ENCODE measurements around the gene NSUN5. TPM values are rescaled to one million over a fixed set of nuclear protein-coding genes. Genes with fewer than 3 reads are reported as not detected.
"Not testable (repeated sequence)": the region's sequence is repeated elsewhere in the genome, so short reads cannot be mapped to it uniquely, and the experiment has no call there.

NSUN5 gene
- total RNA-seq, 1 donor from 2014 or later = 22.4 TPM

- H3K27me3 ChIP-seq; H3K27ac ChIP-seq; H3K9me3 ChIP-seq; H3K4me1 ChIP-seq; DNase-seq; H3K4me3 ChIP-seq; intact Hi-C loops (cut with DNase I); H3K36me3 ChIP-seq: not testable (repeated sequence)
- ATAC-seq = peak; percentile 14
Observed at GRCh38 chr7:73277210-73277609, 31.4 kb downstream of the NSUN5 start.

- intact Hi-C loops (cut with DNase I); H3K36me3 ChIP-seq; ATAC-seq; H3K9me3 ChIP-seq; H3K4me1 ChIP-seq; H3K27ac ChIP-seq; H3K4me3 ChIP-seq; DNase-seq; H3K27me3 ChIP-seq: not testable (repeated sequence)
Observed at GRCh38 chr7:73267813-73268212, 40.8 kb downstream of the NSUN5 start.

- H3K9me3 ChIP-seq; DNase-seq; H3K36me3 ChIP-seq; H3K27me3 ChIP-seq; intact Hi-C loops (cut with DNase I); H3K4me1 ChIP-seq; H3K4me3 ChIP-seq; H3K27ac ChIP-seq: not testable (repeated sequence)
- peak; percentile 78 for ATAC-seq
Observed at GRCh38 chr7:73266719-73267368, 41.8 kb downstream of the NSUN5 start.

- H3K27me3 ChIP-seq; DNase-seq; H3K4me1 ChIP-seq; H3K36me3 ChIP-seq; H3K27ac ChIP-seq; H3K4me3 ChIP-seq; H3K9me3 ChIP-seq; intact Hi-C loops (cut with DNase I): not testable (repeated sequence)
- ATAC-seq = peak; percentile 70
Observed at GRCh38 chr7:73262416-73262815, 46.2 kb downstream of the NSUN5 start.

Other genes with a start within 250 kb of the NSUN5 start
- gene SPDYE9, start 222.8 kb downstream of the NSUN5 start, total RNA-seq = not detected
- gene TRIM50, start 19.3 kb upstream of the NSUN5 start, total RNA-seq = 0.20 TPM
- gene FKBP6, start 19.3 kb upstream of the NSUN5 start, total RNA-seq = not detected
- gene FZD9, start 125.0 kb upstream of the NSUN5 start, total RNA-seq = 0.26 TPM
- 55.7 TPM for gene BAZ1B, start 213.5 kb upstream of the NSUN5 start, total RNA-seq
- 71.8 TPM for gene BCL7B, start 248.9 kb upstream of the NSUN5 start, total RNA-seq

Data from upper lobe of right lung (tissue), 1 donor.